Measurements from ENCODE around the gene CYLC1. TPM values are rescaled to one million over a fixed set of nuclear protein-coding genes. Genes with fewer than 3 reads are reported as not detected.

CYLC1 gene
- total RNA-seq, 3 donors from 2014 or later (not counting 1 experiment from before 2014, with no cell fraction given): not detected

DNA sequence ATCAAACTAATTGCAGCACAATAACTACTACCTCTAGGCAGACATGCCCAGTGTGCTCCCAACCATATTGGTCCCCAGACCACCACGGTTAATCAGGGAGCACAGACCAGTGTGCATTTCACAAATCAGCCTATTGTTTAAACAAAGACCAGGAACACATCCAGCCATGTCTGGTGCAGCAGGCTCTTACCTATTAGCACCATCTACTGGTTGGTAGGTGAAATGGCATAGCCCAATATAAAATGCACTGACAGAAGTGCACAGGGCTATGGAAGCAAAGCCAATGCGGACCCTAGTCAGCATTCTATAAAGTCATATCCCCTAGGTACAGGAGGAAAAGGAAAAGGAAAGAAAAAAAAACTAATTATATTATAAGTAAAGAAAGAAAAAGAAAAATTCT is 15.5 kb upstream of the CYLC1 start:
- Histone ChIP-seq H3K27me3 (ENCODE audit: control insufficient read depth, insufficient read depth, low read length) (no peaks in the 10 kb centered on the region), H3K4me1 (ENCODE audit: control insufficient read depth, insufficient read depth, low read length) (no peaks in the 10 kb centered on the region), H3K9me3 (ENCODE audit: control insufficient read depth, insufficient read depth, low read length) (no peaks in the 10 kb centered on the region), H3K4me3 (ENCODE audit: low read length) (no peak overlapping the region), H3K27ac (ENCODE audit: low read length) (no peak overlapping the region), H3K36me3 (ENCODE audit: control insufficient read depth, insufficient read depth, low read length) (no peaks in the 10 kb centered on the region)
- Mint-ChIP-seq H3K27ac (no peak overlapping the region), H3K4me1 (no peaks in the 10 kb centered on the region), H3K27me3 (ENCODE audit: low read depth in 2 of 2) (no peaks in the 10 kb centered on the region), H3K36me3 (no peaks in the 10 kb centered on the region), H3K9me3 (peaks cover 0 to 2% of the 10 kb centered on the region in 2 donors), H3K4me3 (no peak overlapping the region)
- intact Hi-C loops (cut with micrococcal nuclease): no loop called here
- DNase-seq (peak in 1 of 2 donors; percentile 1), ATAC-seq (peak in 1 of 3 donors; percentile 67)
- WGBS (ENCODE audit: insufficient coverage): 0% methylated on average over 1 of the region's 2 CpGs
- TF ChIP-seq, protein P1, sequence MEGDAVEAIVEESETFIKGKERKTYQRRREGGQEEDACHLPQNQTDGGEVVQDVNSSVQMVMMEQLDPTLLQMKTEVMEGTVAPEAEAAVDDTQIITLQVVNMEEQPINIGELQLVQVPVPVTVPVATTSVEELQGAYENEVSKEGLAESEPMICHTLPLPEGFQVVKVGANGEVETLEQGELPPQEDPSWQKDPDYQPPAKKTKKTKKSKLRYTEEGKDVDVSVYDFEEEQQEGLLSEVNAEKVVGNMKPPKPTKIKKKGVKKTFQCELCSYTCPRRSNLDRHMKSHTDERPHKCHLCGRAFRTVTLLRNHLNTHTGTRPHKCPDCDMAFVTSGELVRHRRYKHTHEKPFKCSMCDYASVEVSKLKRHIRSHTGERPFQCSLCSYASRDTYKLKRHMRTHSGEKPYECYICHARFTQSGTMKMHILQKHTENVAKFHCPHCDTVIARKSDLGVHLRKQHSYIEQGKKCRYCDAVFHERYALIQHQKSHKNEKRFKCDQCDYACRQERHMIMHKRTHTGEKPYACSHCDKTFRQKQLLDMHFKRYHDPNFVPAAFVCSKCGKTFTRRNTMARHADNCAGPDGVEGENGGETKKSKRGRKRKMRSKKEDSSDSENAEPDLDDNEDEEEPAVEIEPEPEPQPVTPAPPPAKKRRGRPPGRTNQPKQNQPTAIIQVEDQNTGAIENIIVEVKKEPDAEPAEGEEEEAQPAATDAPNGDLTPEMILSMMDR (IDR thresholded peaks at IDR 0.05): no peak

DNA sequence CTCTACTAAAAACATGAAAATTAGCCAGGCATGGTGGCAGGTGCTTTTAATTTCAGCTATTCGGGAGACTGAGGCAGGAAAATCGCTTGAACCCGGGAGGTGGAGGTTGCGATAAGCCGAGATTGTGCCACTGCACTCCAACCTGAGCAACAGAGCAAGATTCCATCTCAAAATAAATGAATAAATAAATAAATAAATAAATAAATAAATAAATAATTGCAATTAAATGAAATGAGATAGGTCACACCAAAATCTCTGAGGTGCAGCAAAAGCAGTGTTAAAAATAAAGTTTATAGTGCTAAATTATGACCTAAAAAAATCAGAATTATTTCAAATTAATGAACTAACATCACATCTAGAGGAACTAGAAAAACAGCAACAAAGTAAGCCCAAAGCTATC is 13.6 kb upstream of the CYLC1 start:
- Histone ChIP-seq H3K9me3 (ENCODE audit: control insufficient read depth, insufficient read depth, low read length) (no peaks in the 10 kb centered on the region), H3K4me1 (ENCODE audit: control insufficient read depth, insufficient read depth, low read length) (no peaks in the 10 kb centered on the region), H3K27me3 (ENCODE audit: control insufficient read depth, insufficient read depth, low read length) (no peaks in the 10 kb centered on the region), H3K36me3 (ENCODE audit: control insufficient read depth, insufficient read depth, low read length) (no peaks in the 10 kb centered on the region), H3K4me3 (ENCODE audit: low read length) (no peak overlapping the region), H3K27ac (ENCODE audit: low read length) (no peak overlapping the region)
- Mint-ChIP-seq H3K9me3 (peaks cover 0 to 2% of the 10 kb centered on the region in 2 donors), H3K4me3 (no peak overlapping the region), H3K36me3 (no peaks in the 10 kb centered on the region), H3K27me3 (ENCODE audit: low read depth in 2 of 2) (no peaks in the 10 kb centered on the region), H3K4me1 (no peaks in the 10 kb centered on the region), H3K27ac (no peak overlapping the region)
- no peak for ATAC-seq
- intact Hi-C loops (cut with micrococcal nuclease): no loop called here
- WGBS (ENCODE audit: insufficient coverage): 100% methylated on average over 1 of the region's 5 CpGs
- TF ChIP-seq, protein P1 (IDR thresholded peaks at IDR 0.05): no peak
- DNase-seq: no peak

DNA sequence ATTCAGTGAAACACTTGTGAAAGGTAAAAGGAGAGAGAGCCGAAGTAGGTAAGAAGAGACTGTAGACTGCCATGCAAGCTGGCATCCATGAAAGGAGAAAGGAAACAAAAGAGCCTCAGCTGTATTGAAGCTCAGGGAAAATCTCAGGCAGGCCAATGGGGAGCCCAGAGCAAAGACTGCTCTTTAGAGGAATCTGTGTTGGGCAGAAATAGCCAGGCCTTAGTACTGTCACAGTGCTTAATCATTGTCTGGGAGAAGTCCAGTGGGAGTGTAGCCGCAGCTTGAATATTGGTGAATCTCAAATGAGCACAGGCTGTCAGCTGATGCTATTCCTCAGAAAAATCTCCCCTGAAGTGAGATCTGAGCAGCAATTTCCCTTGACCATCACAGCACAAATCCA is 27.6 kb downstream of the CYLC1 start:
- H3K36me3 Mint-ChIP-seq: no peaks in the 10 kb centered on the region
- no peaks in the 10 kb centered on the region for H3K9me3 ChIP-seq (ENCODE audit: control insufficient read depth, insufficient read depth, low read length)

DNA sequence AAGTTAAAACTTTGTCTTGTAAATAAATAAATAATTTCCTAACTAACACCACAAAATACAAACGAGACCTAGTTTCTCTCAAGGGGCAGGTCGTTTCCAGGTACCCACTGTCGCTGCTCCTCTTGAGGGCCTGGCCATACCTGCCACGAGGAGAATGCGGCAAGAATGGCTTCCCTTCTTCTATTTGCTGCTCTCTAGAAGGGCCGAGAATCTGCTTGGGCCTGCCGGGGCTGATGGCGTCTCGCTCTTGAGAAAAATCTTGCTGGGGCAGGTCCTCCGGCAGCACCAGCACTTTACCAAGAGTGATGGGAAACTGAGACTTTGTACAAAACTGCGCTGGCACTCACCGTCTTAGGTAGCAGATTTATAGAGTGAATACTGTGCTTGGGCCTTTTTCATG is 31.5 kb downstream of the CYLC1 start:
- TF ChIP-seq, protein P1 (IDR thresholded peaks at IDR 0.05): no peak
- no peak for DNase-seq
- Mint-ChIP-seq H3K4me1 (no peaks in the 10 kb centered on the region), H3K27ac (no peak overlapping the region), H3K9me3 (peaks cover 4 to 8% of the 10 kb centered on the region in 2 donors), H3K27me3 (ENCODE audit: low read depth in 2 of 2) (no peaks in the 10 kb centered on the region), H3K36me3 (no peaks in the 10 kb centered on the region), H3K4me3 (no peak overlapping the region)
- H3K4me3 ChIP-seq (ENCODE audit: low read length): no peak overlapping the region
- no peaks in the 10 kb centered on the region for H3K27me3 ChIP-seq (ENCODE audit: control insufficient read depth, insufficient read depth, low read length)
- intact Hi-C loops (cut with micrococcal nuclease): no loop called here
- no peaks in the 10 kb centered on the region for H3K4me1 ChIP-seq (ENCODE audit: control insufficient read depth, insufficient read depth, low read length)
- ATAC-seq: no peak
- no peaks in the 10 kb centered on the region for H3K9me3 ChIP-seq (ENCODE audit: control insufficient read depth, insufficient read depth, low read length)
- WGBS (ENCODE audit: insufficient coverage): 83% methylated on average over 12 of the region's 12 CpGs
- H3K27ac ChIP-seq (ENCODE audit: low read length): no peak overlapping the region
- H3K36me3 ChIP-seq (ENCODE audit: control insufficient read depth, insufficient read depth, low read length): no peaks in the 10 kb centered on the region

More for the DNA sequence above, 27.6 kb downstream of the CYLC1 start:
- H3K4me1 Mint-ChIP-seq: no peaks in the 10 kb centered on the region
- Histone ChIP-seq H3K27me3 (ENCODE audit: control insufficient read depth, insufficient read depth, low read length) (no peaks in the 10 kb centered on the region), H3K36me3 (ENCODE audit: control insufficient read depth, insufficient read depth, low read length) (no peaks in the 10 kb centered on the region), H3K4me1 (ENCODE audit: control insufficient read depth, insufficient read depth, low read length) (no peaks in the 10 kb centered on the region), H3K27ac (ENCODE audit: low read length) (no peak overlapping the region), H3K4me3 (ENCODE audit: low read length) (no peak overlapping the region)
- DNase-seq (no peak), ATAC-seq (no peak)
- 87% methylated on average over 2 of the region's 2 CpGs for WGBS (ENCODE audit: insufficient coverage)
- no peak overlapping the region for H3K27ac Mint-ChIP-seq
- intact Hi-C loops (cut with micrococcal nuclease): no loop called here
- no peak overlapping the region for H3K4me3 Mint-ChIP-seq
- TF ChIP-seq, protein P1 (IDR thresholded peaks at IDR 0.05): no peak
- no peaks in the 10 kb centered on the region for H3K27me3 Mint-ChIP-seq (ENCODE audit: low read depth in 2 of 2)
- H3K9me3 Mint-ChIP-seq: peaks cover 0 to 8% of the 10 kb centered on the region in 2 donors

Measured in natural killer cell (primary cell).